Activated naive CD4-positive, alpha-beta T cell treated with Interleukin-2 at 50 U/mL for 16 hours (primary cell): Measurements from ENCODE around the gene SCNN1B.

Experiments
- DNase-seq: peaks from one replicate; pipeline ENCODE4 v3.0.0-alpha.2; 2020

The SCNN1B gene

GRCh38 chr16:23321206-23321875 lies 19.2 kb downstream of the SCNN1B start:
- no peak for DNase-seq

- no peak for DNase-seq
These were observed 21.3 kb downstream of the SCNN1B start for GRCh38 chr16:23323224-23324030.

- DNase-seq, result no peak
These were observed 22.6 kb downstream of the SCNN1B start for GRCh38 chr16:23324727-23325126.

- DNase-seq, result no peak
These were observed 25.7 kb downstream of the SCNN1B start for GRCh38 chr16:23327836-23328235.

GRCh38 chr16:23330161-23330560 lies 28.1 kb downstream of the SCNN1B start:
- DNase-seq, result no peak

- no peak for DNase-seq
These were observed 28.6 kb downstream of the SCNN1B start for GRCh38 chr16:23330583-23331249.

- DNase-seq, result no peak
These were observed 31.0 kb downstream of the SCNN1B start for GRCh38 chr16:23333034-23333579.

- DNase-seq, result no peak
These were observed 31.8 kb downstream of the SCNN1B start for GRCh38 chr16:23333831-23334456.

- no peak for DNase-seq
These were observed 32.4 kb downstream of the SCNN1B start for GRCh38 chr16:23334457-23334853.

GRCh38 chr16:23334950-23335349 lies 32.8 kb downstream of the SCNN1B start:
- no peak for DNase-seq

GRCh38 chr16:23337836-23338550 lies 35.9 kb downstream of the SCNN1B start:
- DNase-seq, result no peak

GRCh38 chr16:23339787-23340186 lies 37.7 kb downstream of the SCNN1B start:
- no peak for DNase-seq

GRCh38 chr16:23342083-23342640 lies 40.1 kb downstream of the SCNN1B start:
- DNase-seq, result no peak

GRCh38 chr16:23343643-23344612 lies 41.8 kb downstream of the SCNN1B start:
- no peak for DNase-seq

GRCh38 chr16:23345237-23345636 lies 43.1 kb downstream of the SCNN1B start:
- DNase-seq, result no peak

- DNase-seq, result no peak
These were observed 46.7 kb downstream of the SCNN1B start for GRCh38 chr16:23348579-23349469.

GRCh38 chr16:23351360-23351759 lies 49.3 kb downstream of the SCNN1B start:
- DNase-seq, result no peak

- no peak for DNase-seq
These were observed 51.3 kb downstream of the SCNN1B start for GRCh38 chr16:23353440-23353839.

GRCh38 chr16:23354246-23354645 lies 52.1 kb downstream of the SCNN1B start:
- DNase-seq, result no peak
